OCI-LY7 (cell line): ENCODE data around the gene C16orf95. TPM values are rescaled to one million over a fixed set of nuclear protein-coding genes. Genes with fewer than 3 reads are reported as not detected.

ENCODE experiments used
- BruUV-seq: library from RNA; stranded (reverse); fragments of 400-500 nt; replicated peaks from 2 replicates; lab custom pipeline; 2021; lab: Mats Ljungman, UMichigan
- CTCF ChIA-PET: fragments of 300-600 bp; sonication (Branson Sonifier 250); formaldehyde crosslinking; loops from one replicate; lab custom pipeline; 2022; ENCODE audit warnings: antibody characterized with exemption; ENCODE audit not compliant: unreplicated experiment; lab: Charles Lee
- POLR2A ChIA-PET: fragments of 300-600 bp; sonication (Branson Sonifier 250); formaldehyde crosslinking; loops from one replicate; lab custom pipeline; 2022; ENCODE audit warnings: antibody characterized with exemption; lab: Charles Lee
- DNase-seq: peaks from one replicate; pipeline ENCODE4 v3.0.0-alpha.2; 2015; ENCODE audit warnings: low spot score
- H2AFZ ChIP-seq: fragments of 200-600 bp; sonication (generic), shearing (Covaris generic); 2 replicates; pipeline ENCODE4 v1.6.1; 2014; ENCODE audit warnings: mild to moderate bottlenecking, antibody characterized with exemption, low read length, moderate library complexity
- H3K27ac ChIP-seq: fragments of 200-600 bp; sonication (generic); 2 replicates; pipeline ENCODE4 v1.5.1; 2014; ENCODE audit warnings: mixed run types, low read depth, mild to moderate bottlenecking, moderate library complexity, low read length, inconsistent platforms; ENCODE audit not compliant: poor library complexity, severe bottlenecking
- H3K36me3 ChIP-seq: fragments of 200-600 bp; sonication (generic); 2 replicates; pipeline ENCODE4 v1.6.1; 2014; ENCODE audit warnings: mild to moderate bottlenecking, antibody characterized with exemption, low read length, moderate library complexity, mixed read lengths; ENCODE audit not compliant: insufficient read depth
- H3K4me1 ChIP-seq: fragments of 200-600 bp; sonication (generic); 2 replicates; pipeline ENCODE4 v1.5.1; 2014; ENCODE audit warnings: mild to moderate bottlenecking, low read length; ENCODE audit not compliant: insufficient read depth, poor library complexity, severe bottlenecking
- H3K4me2 ChIP-seq: fragments of 200-600 bp; sonication (generic); 2 replicates; pipeline ENCODE4 v1.6.1; 2014; ENCODE audit warnings: mild to moderate bottlenecking, low read length
- H3K4me3 ChIP-seq: fragments of 200-600 bp; sonication (generic); 2 replicates; pipeline ENCODE4 v1.5.1; 2014; ENCODE audit warnings: mild to moderate bottlenecking, low read depth, low read length; ENCODE audit not compliant: poor library complexity, severe bottlenecking
- H3K79me2 ChIP-seq: fragments of 200-600 bp; sonication (generic); 2 replicates; pipeline ENCODE4 v1.6.1; 2016; ENCODE audit warnings: low read depth, mild to moderate bottlenecking, low read length, moderate library complexity, mixed read lengths; ENCODE audit not compliant: insufficient read depth
- H3K9me2 ChIP-seq: fragments of 200-600 bp; sonication (generic); 2 replicates; pipeline ENCODE4 v1.6.1; 2016; ENCODE audit warnings: mild to moderate bottlenecking, low read length, mixed read lengths; ENCODE audit not compliant: insufficient read depth
- H3K9me3 ChIP-seq: fragments of 200-600 bp; sonication (generic); 2 replicates; pipeline ENCODE4 v1.6.1; 2014; ENCODE audit warnings: mild to moderate bottlenecking, mixed run types, low read length, mixed read lengths
- H4K20me1 ChIP-seq: fragments of 200-600 bp; sonication (generic); 2 replicates; pipeline ENCODE4 v1.6.1; 2014; ENCODE audit warnings: mild to moderate bottlenecking, antibody characterized with exemption, low read length, moderate library complexity, mixed read lengths; ENCODE audit not compliant: insufficient read depth
- EZH2phosphoT487 ChIP-seq: fragments of 200-600 bp; sonication (generic); IDR thresholded peaks from 2 replicates; pipeline ENCODE4 v1.6.1; 2018; ENCODE audit warnings: low read depth, borderline replicate concordance, mild to moderate bottlenecking, mixed run types, antibody characterized with exemption, low read length, moderate library complexity, mixed read lengths
- intact Hi-C: fragments of 100-400 bp; cut with micrococcal nuclease; formaldehyde crosslinking; loops from one replicate; pipeline ENCODE4 v1.10.0; 2022; ENCODE audit not compliant: unreplicated experiment
- total RNA-seq, 2 experiments: library from RNA; depleted of rRNA in 1 of 2; stranded (reverse); fragments of >200 nt in 1 of 2; shearing (Covaris generic) in 1 of 2; gene quantifications; 2 replicates each; pipeline ENCODE4 v1.2.3, GENCODE V29; 2014 to 2022
- TF ChIP-seq, protein P1 (sequence below): fragments of 200-600 bp; sonication (generic); conservative IDR thresholded peaks from 2 replicates; pipeline ENCODE4 v1.5.1; 2014; ENCODE audit warnings: mild to moderate bottlenecking, antibody characterized with exemption, low read length, moderate library complexity, mixed read lengths

The C16orf95 gene
- total RNA-seq, 2 experiments from 2014 or later: 8.5 to 22.1 TPM

GRCh38 chr16:87309620-87310525 lies 7.3 kb downstream of the C16orf95 start:
- CTCF ChIA-PET: no interaction called here
- H4K20me1 ChIP-seq: no peaks in the 10 kb centered on the region
- POLR2A ChIA-PET: interaction anchor here (0.6 kb wide), 1 partner anchor 113 kb away, joined by 3 read pairs; no protein-coding TSS in a partner anchor
- no peak overlapping the region for H3K27ac ChIP-seq
- H3K36me3 ChIP-seq: peaks cover 6% of the 10 kb centered on the region
- no peak overlapping the region for H3K4me3 ChIP-seq
- no peak overlapping the region for H3K4me2 ChIP-seq
- no TSS peak for BruUV-seq
- H3K4me1 ChIP-seq: peaks cover 3% of the 10 kb centered on the region
- DNase-seq: no peak
- intact Hi-C loops: no loop called here
- no peaks in the 10 kb centered on the region for H3K9me3 ChIP-seq
- no peaks in the 10 kb centered on the region for H3K79me2 ChIP-seq
- TF ChIP-seq EZH2phosphoT487: no peak
- TF ChIP-seq, protein P1, sequence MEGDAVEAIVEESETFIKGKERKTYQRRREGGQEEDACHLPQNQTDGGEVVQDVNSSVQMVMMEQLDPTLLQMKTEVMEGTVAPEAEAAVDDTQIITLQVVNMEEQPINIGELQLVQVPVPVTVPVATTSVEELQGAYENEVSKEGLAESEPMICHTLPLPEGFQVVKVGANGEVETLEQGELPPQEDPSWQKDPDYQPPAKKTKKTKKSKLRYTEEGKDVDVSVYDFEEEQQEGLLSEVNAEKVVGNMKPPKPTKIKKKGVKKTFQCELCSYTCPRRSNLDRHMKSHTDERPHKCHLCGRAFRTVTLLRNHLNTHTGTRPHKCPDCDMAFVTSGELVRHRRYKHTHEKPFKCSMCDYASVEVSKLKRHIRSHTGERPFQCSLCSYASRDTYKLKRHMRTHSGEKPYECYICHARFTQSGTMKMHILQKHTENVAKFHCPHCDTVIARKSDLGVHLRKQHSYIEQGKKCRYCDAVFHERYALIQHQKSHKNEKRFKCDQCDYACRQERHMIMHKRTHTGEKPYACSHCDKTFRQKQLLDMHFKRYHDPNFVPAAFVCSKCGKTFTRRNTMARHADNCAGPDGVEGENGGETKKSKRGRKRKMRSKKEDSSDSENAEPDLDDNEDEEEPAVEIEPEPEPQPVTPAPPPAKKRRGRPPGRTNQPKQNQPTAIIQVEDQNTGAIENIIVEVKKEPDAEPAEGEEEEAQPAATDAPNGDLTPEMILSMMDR: no peak
- H2AFZ ChIP-seq: no peak overlapping the region
- no peaks in the 10 kb centered on the region for H3K9me2 ChIP-seq

- H2AFZ ChIP-seq: no peak overlapping the region
- H3K36me3 ChIP-seq: no peaks in the 10 kb centered on the region; the same call in 1 of the 2 replicates
- ChIA-PET POLR2A (no interaction called here), CTCF (no interaction called here)
- no peak overlapping the region for H3K4me2 ChIP-seq
- no peak for DNase-seq
- H3K27ac ChIP-seq: no peak overlapping the region
- H3K4me3 ChIP-seq: no peak overlapping the region
- intact Hi-C loops: no loop called here
- H3K79me2 ChIP-seq: no peaks in the 10 kb centered on the region
- H3K9me2 ChIP-seq: no peaks in the 10 kb centered on the region
- BruUV-seq: TSS peak; percentile 62
- no peak for TF ChIP-seq EZH2phosphoT487
- TF ChIP-seq, protein P1: no peak
- no peaks in the 10 kb centered on the region for H4K20me1 ChIP-seq
- H3K4me1 ChIP-seq: peaks cover 9% of the 10 kb centered on the region
- H3K9me3 ChIP-seq: no peaks in the 10 kb centered on the region
These were observed 8.4 kb downstream of the C16orf95 start for GRCh38 chr16:87308826-87309225.

DNA sequence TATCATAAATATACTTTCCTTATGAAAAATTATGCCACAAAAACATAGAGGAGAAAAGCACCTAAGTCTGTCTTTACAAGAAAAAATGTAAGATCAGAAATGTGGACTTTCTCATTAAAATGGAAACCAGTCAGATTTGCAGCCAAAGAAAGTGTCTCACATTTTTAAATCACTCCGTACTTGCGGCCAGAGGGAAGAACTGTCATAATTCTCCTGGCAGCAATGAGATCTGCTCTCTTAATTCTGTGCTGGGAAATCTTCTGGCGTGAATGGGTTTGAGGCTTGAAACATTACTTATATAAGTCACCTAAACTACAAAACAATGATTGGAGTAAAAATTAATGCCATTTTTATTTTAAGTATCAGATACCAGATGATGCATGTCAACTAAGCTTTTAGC lies 10.7 kb downstream of the C16orf95 start:
- no peaks in the 10 kb centered on the region for H4K20me1 ChIP-seq
- H3K9me3 ChIP-seq: no peaks in the 10 kb centered on the region
- H3K27ac ChIP-seq: no peak overlapping the region
- H3K4me2 ChIP-seq: no peak overlapping the region
- TF ChIP-seq, protein P1: no peak
- no peak for TF ChIP-seq EZH2phosphoT487
- CTCF ChIA-PET: no interaction called here
- no peak for DNase-seq
- H3K79me2 ChIP-seq: no peaks in the 10 kb centered on the region
- peaks cover 19% of the 10 kb centered on the region for H3K4me1 ChIP-seq
- no peak overlapping the region for H3K4me3 ChIP-seq
- H3K36me3 ChIP-seq: no peaks in the 10 kb centered on the region; the same call in 1 of the 2 replicates
- no peak overlapping the region for H2AFZ ChIP-seq
- H3K9me2 ChIP-seq: no peaks in the 10 kb centered on the region
- POLR2A ChIA-PET: no interaction called here
- BruUV-seq: no TSS peak
- intact Hi-C loops: no loop called here
